Duodenal mucosa (tissue), 2 donors: ENCODE measurements around the gene KRIT1.
A peak's percentile ranks its signal among the peaks of the same experiment; 100 is the strongest.
"Not testable (repeated sequence)": the region's sequence is repeated elsewhere in the genome, so short reads cannot be mapped to it uniquely, and the experiment has no call there.

Source experiments
- H3K27ac ChIP-seq: one replicate; pipeline ENCODE4 v1.7.0; 2013; ENCODE audit warnings: low read depth, low read length
- H3K27me3 ChIP-seq, 2 donors: one replicate each; pipeline ENCODE4 v1.7.0; 2013; ENCODE audit warnings: low read length in 2 of 2, control low read depth in 1 of 2; ENCODE audit not compliant: insufficient read depth in 2 of 2, control insufficient read depth in 1 of 2
- H3K36me3 ChIP-seq, 2 donors: one replicate each; pipeline ENCODE4 v1.7.0; 2013; ENCODE audit warnings: low read length in 2 of 2, control low read depth in 1 of 2; ENCODE audit not compliant: insufficient read depth in 2 of 2, control insufficient read depth in 1 of 2
- H3K4me1 ChIP-seq, 2 donors: one replicate each; pipeline ENCODE4 v1.7.0; 2013; ENCODE audit warnings: low read length in 2 of 2, control low read depth in 1 of 2; ENCODE audit not compliant: insufficient read depth in 2 of 2, control insufficient read depth in 1 of 2
- H3K4me3 ChIP-seq, 2 donors: one replicate each; pipeline ENCODE4 v1.7.0; 2013; ENCODE audit warnings: low read length in 2 of 2, low read depth in 1 of 2
- H3K9ac ChIP-seq, 2 donors: one replicate each; pipeline ENCODE4 v1.7.0; 2013; ENCODE audit warnings: low read length in 2 of 2, low read depth in 1 of 2
- H3K9me3 ChIP-seq, 2 donors: one replicate each; pipeline ENCODE4 v1.7.0; 2013; ENCODE audit warnings: low read length in 2 of 2, control low read depth in 1 of 2; ENCODE audit not compliant: control insufficient read depth in 1 of 2

KRIT1 gene

GRCh38 chr7:92206672-92207071 lies 39.0 kb downstream of the KRIT1 start:
- Histone ChIP-seq H3K9me3 (peaks cover 0 to 3% of the 10 kb centered on the region in 2 donors), H3K27ac (no peak overlapping the region), H3K4me3 (no peak overlapping the region), H3K9ac (no peak overlapping the region), H3K27me3 (no peaks in the 10 kb centered on the region), H3K36me3 (peaks cover 17 to 58% of the 10 kb centered on the region in 2 donors), H3K4me1 (no peaks in the 10 kb centered on the region)

- Histone ChIP-seq H3K9ac (no peak overlapping the region), H3K4me1 (no peaks in the 10 kb centered on the region), H3K27me3 (no peaks in the 10 kb centered on the region), H3K27ac (no peak overlapping the region), H3K9me3 (peaks cover 0 to 3% of the 10 kb centered on the region in 2 donors), H3K4me3 (no peak overlapping the region), H3K36me3 (peaks cover 15 to 51% of the 10 kb centered on the region in 2 donors)
These were observed 39.7 kb downstream of the KRIT1 start for GRCh38 chr7:92205987-92206386.

DNA sequence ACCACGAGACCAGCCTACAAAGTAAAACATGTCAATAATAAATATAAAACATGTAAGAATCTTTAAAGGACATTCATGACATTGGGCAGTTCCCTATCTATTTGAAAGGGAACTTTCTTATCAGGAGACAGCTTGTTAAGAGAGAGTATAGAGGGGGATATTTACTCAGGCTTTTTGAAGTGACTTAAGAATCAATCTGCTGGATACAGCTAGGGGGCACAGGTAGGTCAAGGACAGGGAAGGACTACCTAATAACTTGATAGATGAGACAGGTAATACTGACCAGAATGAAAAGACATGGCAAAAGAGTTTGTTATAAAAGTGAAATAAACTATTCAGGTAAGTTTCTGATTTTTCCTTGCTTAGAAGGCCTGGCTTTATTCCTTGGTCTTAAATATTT lies 44.9 kb downstream of the KRIT1 start:
- Histone ChIP-seq H3K27me3 (no peaks in the 10 kb centered on the region), H3K9ac (no peak overlapping the region), H3K4me3 (no peak overlapping the region), H3K4me1 (no peaks in the 10 kb centered on the region), H3K36me3 (peaks cover 11 to 41% of the 10 kb centered on the region in 2 donors), H3K9me3 (no peaks in the 10 kb centered on the region), H3K27ac (no peak overlapping the region)

GRCh38 chr7:92192326-92192725 lies 53.4 kb downstream of the KRIT1 start:
- no peaks in the 10 kb centered on the region for H3K27me3 ChIP-seq
- H3K9ac ChIP-seq: no peak overlapping the region
- H3K27ac ChIP-seq: no peak overlapping the region
- H3K4me3 ChIP-seq: no peak overlapping the region
- H3K9me3 ChIP-seq: peaks cover 5 to 28% of the 10 kb centered on the region in 2 donors
- H3K4me1 ChIP-seq: no peaks in the 10 kb centered on the region
- H3K36me3 ChIP-seq: peaks cover 0 to 4% of the 10 kb centered on the region in 2 donors

GRCh38 chr7:92189246-92189645 lies 56.5 kb downstream of the KRIT1 start:
- H3K9me3 ChIP-seq: peaks cover 5 to 28% of the 10 kb centered on the region in 2 donors
- H3K27ac ChIP-seq, H3K36me3 ChIP-seq, H3K9ac ChIP-seq, H3K4me3 ChIP-seq, H3K4me1 ChIP-seq, H3K27me3 ChIP-seq: not testable (repeated sequence)

- not testable (repeated sequence) for H3K36me3 ChIP-seq
These were observed 61.4 kb downstream of the KRIT1 start for GRCh38 chr7:92184294-92184693.

DNA sequence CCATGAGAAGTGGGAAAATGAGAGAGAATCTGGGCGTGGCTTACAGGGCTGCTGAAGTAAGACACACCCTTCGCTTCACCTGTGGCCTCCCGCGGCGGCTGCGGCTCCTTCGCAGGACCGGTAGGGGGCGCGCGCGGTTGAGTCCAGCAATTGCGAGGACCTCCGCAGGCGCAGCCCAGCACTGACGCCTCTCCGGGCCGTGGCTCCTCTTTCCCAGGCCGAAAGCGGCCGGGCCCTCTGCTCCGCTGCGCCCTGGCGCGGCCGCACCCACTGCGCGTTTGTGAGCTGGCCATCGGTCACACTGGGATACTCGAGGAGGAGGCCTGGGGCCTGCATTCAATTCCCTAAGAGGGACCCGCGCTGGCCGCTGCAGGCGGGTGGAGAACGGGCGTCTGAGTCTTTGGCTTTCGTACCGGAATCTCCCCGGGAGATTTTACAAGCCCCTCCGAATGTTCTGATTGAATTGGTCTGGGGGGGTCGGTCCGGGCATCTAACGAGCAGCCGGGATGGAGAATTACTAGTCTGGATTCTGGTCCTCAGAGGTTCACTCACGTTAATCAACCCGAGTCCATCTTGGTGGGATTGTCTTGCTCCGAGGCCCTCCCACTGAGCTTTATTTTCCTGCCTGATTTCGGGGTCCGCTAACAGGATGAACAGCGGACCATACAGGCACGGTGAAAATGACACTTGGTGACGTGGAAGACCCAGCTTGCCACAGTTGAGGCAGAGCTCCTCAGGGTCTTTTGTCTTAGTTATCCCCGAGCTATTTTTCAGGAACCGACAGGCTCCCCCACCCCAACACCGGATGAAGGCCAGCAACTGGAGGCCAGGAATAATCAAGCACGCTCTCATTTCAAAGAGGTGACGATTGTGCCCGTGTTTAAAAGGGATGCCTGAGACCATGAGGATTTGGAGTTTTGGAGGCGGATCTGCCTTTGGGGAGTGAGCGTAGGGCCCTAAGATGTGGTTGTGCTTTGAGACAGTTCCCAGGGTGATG lies 66.5 kb downstream of the KRIT1 start, which contains the start of gene LRRD1:
Gene LRRD1, minus strand, starts transcription at position 215 of the 997 bp plus-strand sequence. CDS start 13,940 bp downstream, outside the sequence.
- no peaks in the 10 kb centered on the region for H3K27me3 ChIP-seq
- no peak within 1 kb of the TSS for H3K27ac ChIP-seq
- H3K4me1 ChIP-seq: peaks cover 7% of the 10 kb centered on the region in 2 donors
- peak within 1 kb of the TSS; percentile 71 to 80 for H3K9ac ChIP-seq
- H3K9me3 ChIP-seq: no peaks in the 10 kb centered on the region
- no peaks in the 10 kb centered on the region for H3K36me3 ChIP-seq
- peak within 1 kb of the TSS; percentile 63 to 71 for H3K4me3 ChIP-seq

More at GRCh38 chr7:92184294-92184693, 61.4 kb downstream of the KRIT1 start:
- not testable (repeated sequence) for H3K4me1 ChIP-seq, H3K27ac ChIP-seq, H3K27me3 ChIP-seq, H3K4me3 ChIP-seq, H3K9ac ChIP-seq, H3K9me3 ChIP-seq

DNA sequence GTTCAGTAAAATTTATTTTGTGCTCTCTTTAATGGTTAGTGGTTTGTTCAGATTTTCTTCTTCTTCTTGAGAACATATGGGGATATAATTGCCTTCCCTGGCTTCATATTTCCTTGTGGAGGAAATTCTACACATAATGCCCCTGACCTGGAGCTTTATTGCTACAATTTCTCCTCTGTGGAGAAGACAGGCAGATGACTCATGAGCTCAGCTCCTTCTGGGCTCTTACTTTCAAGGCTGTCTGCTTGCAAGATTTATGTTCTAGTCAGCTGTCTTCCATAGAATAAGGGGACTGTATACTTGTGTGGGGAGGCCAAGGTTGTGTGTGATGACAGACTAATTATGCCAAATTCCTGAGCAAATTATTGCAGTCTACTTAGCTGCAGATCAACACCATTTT lies 68.4 kb downstream of the KRIT1 start:
- Histone ChIP-seq H3K9me3 (no peaks in the 10 kb centered on the region), H3K27ac (no peak overlapping the region)

GRCh38 chr7:92169529-92169928 lies 76.2 kb downstream of the KRIT1 start:
- H3K27ac ChIP-seq, H3K4me3 ChIP-seq, H3K9me3 ChIP-seq, H3K36me3 ChIP-seq, H3K27me3 ChIP-seq, H3K4me1 ChIP-seq, H3K9ac ChIP-seq: not testable (repeated sequence)

More for the DNA sequence above, 68.4 kb downstream of the KRIT1 start:
- Histone ChIP-seq H3K36me3 (no peaks in the 10 kb centered on the region), H3K9ac (no peak overlapping the region), H3K4me3 (no peak overlapping the region), H3K4me1 (peaks cover 7% of the 10 kb centered on the region in 2 donors), H3K27me3 (no peaks in the 10 kb centered on the region)

DNA sequence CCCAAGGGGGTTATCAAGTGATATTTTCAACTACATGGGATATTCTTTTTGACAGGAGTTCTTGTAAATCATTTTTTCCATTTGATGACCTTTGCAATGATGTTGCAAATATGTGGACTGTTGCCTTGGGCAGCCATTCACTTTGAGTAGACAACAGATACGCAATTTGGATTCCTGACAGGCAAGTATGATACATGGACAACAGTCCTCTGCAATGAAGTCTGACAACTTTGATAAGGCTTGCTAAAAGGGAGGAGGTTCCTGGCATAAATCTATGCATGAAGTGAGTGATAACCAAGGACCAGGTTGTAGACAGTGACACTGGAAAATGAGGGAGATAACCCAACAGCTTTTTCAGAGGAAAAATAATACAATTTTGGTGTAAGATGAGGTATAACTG lies 84.4 kb downstream of the KRIT1 start:
- H3K27ac ChIP-seq: no peak overlapping the region
- H3K36me3 ChIP-seq: no peaks in the 10 kb centered on the region
- H3K4me1 ChIP-seq: no peaks in the 10 kb centered on the region
- H3K27me3 ChIP-seq: no peaks in the 10 kb centered on the region
- H3K4me3 ChIP-seq: no peak overlapping the region
- no peak overlapping the region for H3K9ac ChIP-seq
- H3K9me3 ChIP-seq: no peaks in the 10 kb centered on the region
